Duodenal mucosa (tissue), 2 donors: Measurements from ENCODE around the gene MYLIP.

Experiments used
- H3K27ac ChIP-seq: one replicate; pipeline ENCODE4 v1.7.0; 2013; ENCODE audit warnings: low read depth, low read length
- H3K27me3 ChIP-seq, 2 donors: one replicate each; pipeline ENCODE4 v1.7.0; 2013; ENCODE audit warnings: low read length in 2 of 2, control low read depth in 1 of 2; ENCODE audit not compliant: insufficient read depth in 2 of 2, control insufficient read depth in 1 of 2
- H3K36me3 ChIP-seq, 2 donors: one replicate each; pipeline ENCODE4 v1.7.0; 2013; ENCODE audit warnings: low read length in 2 of 2, control low read depth in 1 of 2; ENCODE audit not compliant: insufficient read depth in 2 of 2, control insufficient read depth in 1 of 2
- H3K4me1 ChIP-seq, 2 donors: one replicate each; pipeline ENCODE4 v1.7.0; 2013; ENCODE audit warnings: low read length in 2 of 2, control low read depth in 1 of 2; ENCODE audit not compliant: insufficient read depth in 2 of 2, control insufficient read depth in 1 of 2
- H3K4me3 ChIP-seq, 2 donors: one replicate each; pipeline ENCODE4 v1.7.0; 2013; ENCODE audit warnings: low read length in 2 of 2, low read depth in 1 of 2
- H3K9ac ChIP-seq, 2 donors: one replicate each; pipeline ENCODE4 v1.7.0; 2013; ENCODE audit warnings: low read length in 2 of 2, low read depth in 1 of 2
- H3K9me3 ChIP-seq, 2 donors: one replicate each; pipeline ENCODE4 v1.7.0; 2013; ENCODE audit warnings: low read length in 2 of 2, control low read depth in 1 of 2; ENCODE audit not compliant: control insufficient read depth in 1 of 2

MYLIP gene

DNA sequence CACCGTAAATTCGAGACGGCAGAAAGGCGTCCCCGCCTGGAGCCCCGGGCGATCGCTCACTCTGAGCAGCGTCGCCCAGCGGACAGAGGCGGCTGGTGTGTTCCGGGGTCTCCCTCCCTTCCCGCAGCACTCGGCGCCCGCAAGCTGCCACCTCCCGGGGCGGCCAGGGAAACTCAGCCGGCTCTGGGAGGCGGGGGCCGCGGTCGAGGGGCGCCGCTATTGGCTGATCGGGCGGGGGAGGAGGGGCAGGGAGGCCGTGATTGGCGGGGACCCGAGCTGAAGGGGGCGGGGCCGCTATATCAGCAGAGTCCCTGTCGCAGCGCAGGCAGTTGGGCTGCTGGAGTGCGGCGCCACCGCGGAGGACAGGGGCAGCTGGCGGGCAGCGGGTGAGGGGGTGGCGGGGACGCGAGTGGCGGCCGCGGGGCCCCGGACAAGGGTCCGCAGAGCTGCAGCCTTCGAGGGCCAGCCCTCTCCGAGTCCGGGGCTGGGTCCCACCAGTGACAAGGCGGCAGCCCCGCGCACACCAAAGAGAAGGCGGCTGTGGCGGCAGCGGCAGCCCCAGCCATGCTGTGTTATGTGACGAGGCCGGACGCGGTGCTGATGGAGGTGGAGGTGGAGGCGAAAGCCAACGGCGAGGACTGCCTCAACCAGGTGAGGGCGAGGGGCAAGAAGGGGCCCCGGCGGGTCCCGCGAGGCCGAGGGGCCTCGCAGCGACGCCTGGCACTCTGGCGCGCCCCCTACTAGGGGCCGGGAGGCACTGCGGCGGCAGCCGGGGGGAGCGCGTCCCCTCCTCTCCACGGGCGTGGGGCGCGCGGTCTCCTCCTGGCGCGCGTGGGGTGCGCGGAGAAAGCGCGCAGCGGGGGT, at the start of gene MYLIP:
Gene MYLIP (plus strand): TSS at position 328 of the 864 bp plus-strand sequence. CDS start 237 bp downstream, at position 565.
- Histone ChIP-seq H3K9me3 (no peaks in the 10 kb centered on the region), H3K9ac (peak within 1 kb of the TSS; percentile 77 to 79), H3K36me3 (peaks cover 0 to 5% of the 10 kb centered on the region in 2 donors), H3K4me3 (peak within 1 kb of the TSS; percentile 73 to 87), H3K27ac (peak within 1 kb of the TSS; percentile 89), H3K4me1 (peaks cover 15 to 30% of the 10 kb centered on the region in 2 donors), H3K27me3 (no peaks in the 10 kb centered on the region)

DNA sequence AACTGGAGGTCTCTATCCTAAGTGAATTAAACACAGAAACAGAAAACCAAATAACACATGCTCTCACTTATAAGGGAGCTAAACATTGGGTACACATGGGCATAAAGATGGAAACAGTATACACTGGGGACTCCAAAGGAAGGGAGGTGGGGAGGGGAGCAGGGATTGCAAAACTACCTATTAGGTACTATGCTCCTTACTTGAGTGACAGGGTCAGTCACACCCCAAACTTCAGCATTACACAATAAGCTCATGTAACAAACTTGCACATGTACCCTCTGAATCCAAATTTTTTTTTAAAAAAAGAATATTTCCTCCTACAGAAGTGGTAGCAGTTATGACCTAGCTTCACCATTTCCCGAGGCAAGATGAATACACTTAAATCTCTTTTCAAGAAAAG, 49.5 kb upstream of the MYLIP start:
- H3K4me3 ChIP-seq, result no peak overlapping the region
- no peaks in the 10 kb centered on the region for H3K9me3 ChIP-seq
- no peaks in the 10 kb centered on the region for H3K27me3 ChIP-seq
- no peak overlapping the region for H3K9ac ChIP-seq
- peaks cover 0 to 4% of the 10 kb centered on the region in 2 donors for H3K4me1 ChIP-seq
- H3K36me3 ChIP-seq, result no peaks in the 10 kb centered on the region
- H3K27ac ChIP-seq, result no peak overlapping the region

DNA sequence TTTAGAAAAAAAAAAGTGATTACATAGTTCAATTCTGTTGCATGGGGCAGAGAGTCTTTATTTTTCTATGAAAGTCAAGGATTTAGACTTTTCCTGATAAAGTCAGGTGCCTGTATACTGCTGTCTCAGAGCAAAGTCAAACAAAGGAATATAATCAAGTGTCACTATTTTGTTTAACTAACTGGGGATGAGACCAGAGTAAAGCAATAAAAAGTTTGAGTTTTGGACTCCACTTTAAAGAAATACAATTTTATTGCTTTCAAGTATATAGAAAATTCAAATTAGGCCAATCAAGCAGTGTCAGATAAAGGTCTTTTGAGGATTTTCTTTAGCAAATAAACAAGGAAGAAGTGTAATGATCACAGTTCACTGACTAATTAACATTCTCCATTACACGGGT, 48.7 kb upstream of the MYLIP start:
- Histone ChIP-seq H3K27me3 (no peaks in the 10 kb centered on the region), H3K27ac (no peak overlapping the region)

DNA sequence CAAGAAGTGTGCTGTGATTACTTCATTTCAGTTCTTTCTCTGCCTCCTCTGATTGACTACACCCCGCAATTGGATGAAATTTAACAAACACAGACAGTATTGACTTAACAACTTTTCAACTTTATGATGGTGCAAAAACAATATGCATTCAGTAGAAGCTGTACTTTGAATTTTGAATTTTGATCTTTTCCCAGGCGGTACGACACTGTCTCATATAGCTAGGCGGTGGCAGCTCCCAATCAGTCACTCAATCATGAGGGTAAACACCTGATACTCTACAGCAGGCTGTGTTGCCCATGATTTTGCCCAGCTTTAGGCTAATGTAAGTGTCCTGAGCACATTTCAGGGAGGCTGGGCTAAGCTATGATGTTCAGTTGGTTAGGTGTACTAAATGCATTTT, 47.6 kb upstream of the MYLIP start:
- Histone ChIP-seq H3K9ac (no peak overlapping the region), H3K4me3 (no peak overlapping the region), H3K4me1 (peaks cover 0 to 4% of the 10 kb centered on the region in 2 donors), H3K27ac (no peak overlapping the region), H3K27me3 (no peaks in the 10 kb centered on the region), H3K9me3 (no peaks in the 10 kb centered on the region), H3K36me3 (no peaks in the 10 kb centered on the region)

More for the DNA sequence above, 48.7 kb upstream of the MYLIP start:
- Histone ChIP-seq H3K9ac (no peak overlapping the region), H3K36me3 (no peaks in the 10 kb centered on the region), H3K9me3 (no peaks in the 10 kb centered on the region), H3K4me1 (peaks cover 0 to 4% of the 10 kb centered on the region in 2 donors), H3K4me3 (no peak overlapping the region)

DNA sequence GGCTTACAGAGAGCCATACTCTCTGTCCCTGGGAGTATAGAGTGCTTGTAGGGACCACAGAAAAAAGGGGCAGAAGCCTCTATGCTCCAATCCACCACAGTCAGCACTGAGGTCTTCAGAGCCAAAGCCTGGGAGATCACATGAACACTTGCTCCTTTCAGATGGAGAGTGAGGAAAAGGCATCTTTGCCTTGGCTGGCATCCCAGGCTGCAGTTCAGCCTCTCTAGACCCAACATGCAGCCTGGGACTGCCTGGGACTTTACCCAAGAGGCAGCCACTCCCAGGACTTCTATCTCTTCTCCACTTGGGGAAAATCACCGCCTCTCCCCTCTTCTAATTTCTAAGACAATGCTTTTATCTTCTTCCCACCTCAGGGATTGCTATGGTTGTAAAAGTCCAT, 46.5 kb upstream of the MYLIP start:
- Histone ChIP-seq H3K4me3 (no peak overlapping the region), H3K9ac (no peak overlapping the region), H3K36me3 (no peaks in the 10 kb centered on the region), H3K9me3 (no peaks in the 10 kb centered on the region), H3K27me3 (no peaks in the 10 kb centered on the region), H3K4me1 (peaks cover 0 to 4% of the 10 kb centered on the region in 2 donors), H3K27ac (no peak overlapping the region)

DNA sequence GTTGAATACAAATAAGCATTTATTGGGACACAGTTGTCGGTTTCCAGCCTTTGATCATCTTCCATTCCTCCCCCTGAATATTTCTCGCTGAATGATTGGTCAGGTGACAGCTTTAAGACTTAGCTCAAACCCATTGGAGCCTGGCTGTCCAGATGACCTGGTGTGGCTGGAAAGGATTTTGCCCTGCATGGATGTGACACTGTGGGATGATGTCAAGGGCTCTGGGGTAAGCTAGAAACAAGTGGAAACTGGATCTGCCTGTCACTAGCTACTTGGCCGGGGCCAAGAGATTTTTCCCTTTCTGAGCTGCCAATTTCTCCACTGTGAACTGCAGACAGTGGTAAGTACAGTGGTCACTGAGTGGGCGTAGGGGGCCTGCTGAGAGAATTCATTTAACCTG, 41.9 kb upstream of the MYLIP start:
- Histone ChIP-seq H3K36me3 (no peaks in the 10 kb centered on the region), H3K4me1 (no peaks in the 10 kb centered on the region), H3K9me3 (no peaks in the 10 kb centered on the region), H3K27ac (no peak overlapping the region), H3K4me3 (no peak overlapping the region), H3K27me3 (no peaks in the 10 kb centered on the region), H3K9ac (no peak overlapping the region)

DNA sequence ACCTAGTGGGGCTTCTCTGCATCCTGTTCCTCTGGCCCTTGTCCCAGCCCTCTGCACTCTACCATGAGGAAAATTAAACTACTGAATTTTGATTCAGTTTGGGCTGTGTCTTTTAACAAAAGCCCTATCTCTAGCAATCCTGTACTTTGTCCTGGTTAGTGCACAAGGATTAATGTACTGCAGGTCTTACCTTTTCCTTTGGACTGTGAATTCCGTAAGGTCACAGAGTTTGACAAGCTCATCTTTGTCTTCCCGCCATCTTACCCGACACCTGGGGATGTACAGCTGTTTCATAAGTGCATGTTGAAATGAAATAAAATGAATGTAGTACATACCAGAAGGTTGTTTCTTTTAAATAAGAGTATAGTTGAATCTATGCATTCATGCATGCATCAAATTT, 41.5 kb upstream of the MYLIP start:
- Histone ChIP-seq H3K9ac (no peak overlapping the region), H3K9me3 (no peaks in the 10 kb centered on the region), H3K4me3 (no peak overlapping the region), H3K27ac (no peak overlapping the region), H3K36me3 (no peaks in the 10 kb centered on the region), H3K4me1 (no peaks in the 10 kb centered on the region), H3K27me3 (no peaks in the 10 kb centered on the region)

DNA sequence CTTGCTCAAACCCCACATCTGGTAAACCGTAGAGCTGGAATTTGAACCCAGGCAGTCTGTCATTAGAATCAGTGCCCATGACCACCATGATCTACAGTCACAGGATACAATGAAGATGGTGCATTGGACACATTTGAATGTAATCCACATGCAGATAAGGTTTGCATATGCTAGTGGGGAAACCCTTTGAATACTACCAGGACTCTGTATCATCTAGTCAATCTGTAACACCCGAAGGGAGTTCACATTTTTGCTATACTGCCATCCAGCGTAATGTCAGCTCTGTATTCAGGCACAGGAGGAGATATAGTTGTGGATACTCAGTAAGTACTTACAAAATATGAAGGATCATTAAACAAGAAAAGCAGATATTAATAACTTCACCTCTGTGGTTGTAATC, 40.5 kb upstream of the MYLIP start:
- Histone ChIP-seq H3K27me3 (no peaks in the 10 kb centered on the region), H3K9me3 (no peaks in the 10 kb centered on the region), H3K36me3 (no peaks in the 10 kb centered on the region), H3K27ac (no peak overlapping the region), H3K9ac (no peak overlapping the region), H3K4me3 (no peak overlapping the region), H3K4me1 (no peaks in the 10 kb centered on the region)

DNA sequence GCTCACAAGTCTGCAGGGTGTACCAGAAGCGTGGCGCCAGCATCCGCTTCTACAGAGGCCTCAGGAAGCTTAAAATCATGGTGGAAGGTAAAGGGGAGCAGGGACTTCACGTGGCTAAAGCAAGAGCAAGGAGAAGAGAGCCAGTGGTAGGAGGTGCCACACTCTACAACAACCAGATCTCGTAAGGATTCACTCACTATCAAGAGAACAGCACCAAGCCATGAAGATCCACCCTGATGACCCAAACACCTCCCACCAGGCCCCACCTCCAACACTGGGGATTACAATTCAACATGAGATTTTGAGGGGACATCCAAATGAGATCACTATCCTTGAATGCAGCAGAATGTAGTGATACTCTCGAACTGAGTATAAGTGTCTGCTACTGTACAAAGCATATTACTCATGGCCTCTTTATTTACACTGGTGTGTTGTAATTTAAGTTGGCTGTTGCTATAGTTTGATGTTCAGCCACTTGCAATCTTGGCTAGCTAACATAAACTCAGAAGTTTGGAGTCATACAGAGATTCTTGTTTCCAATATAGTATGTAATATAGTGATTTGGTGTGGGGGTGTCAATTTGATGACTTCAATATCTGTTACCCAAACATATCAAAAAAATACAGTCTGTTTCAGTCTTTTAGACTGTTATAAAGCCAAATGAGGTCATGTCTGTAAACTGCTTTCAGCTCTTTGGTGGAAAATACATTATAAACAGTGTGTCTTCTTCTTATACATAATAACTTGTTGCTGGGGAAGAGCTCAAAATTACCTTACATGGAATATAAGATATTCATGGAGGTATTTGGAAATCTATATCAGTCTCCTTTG, 39.4 kb upstream of the MYLIP start:
- H3K4me1 ChIP-seq, result no peaks in the 10 kb centered on the region
- H3K27ac ChIP-seq, result no peak overlapping the region
- no peaks in the 10 kb centered on the region for H3K9me3 ChIP-seq
- H3K27me3 ChIP-seq, result no peaks in the 10 kb centered on the region
- H3K9ac ChIP-seq, result no peak overlapping the region
- no peak overlapping the region for H3K4me3 ChIP-seq
- no peaks in the 10 kb centered on the region for H3K36me3 ChIP-seq

DNA sequence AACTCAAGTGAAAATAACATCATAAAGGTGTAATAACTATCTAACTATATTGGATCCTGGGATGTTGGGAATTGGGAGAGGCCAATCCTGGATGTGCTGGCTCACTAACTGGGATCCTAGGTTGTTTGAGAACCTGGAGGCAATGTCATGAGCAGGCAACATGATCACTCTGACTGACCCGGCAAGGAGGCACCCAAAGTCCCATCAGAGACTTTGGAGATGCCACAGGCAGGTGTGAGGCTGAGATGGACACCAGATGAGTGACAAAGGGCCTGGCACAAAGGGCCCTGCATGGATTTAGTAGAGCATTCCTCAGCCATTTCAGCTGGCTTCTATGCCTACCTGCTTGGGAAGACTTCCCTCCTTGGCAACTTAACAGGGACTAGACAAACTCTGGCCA, 38.4 kb upstream of the MYLIP start:
- H3K27me3 ChIP-seq, result no peaks in the 10 kb centered on the region
- H3K4me3 ChIP-seq, result no peak overlapping the region
- no peak overlapping the region for H3K9ac ChIP-seq
- H3K27ac ChIP-seq, result no peak overlapping the region
- no peaks in the 10 kb centered on the region for H3K4me1 ChIP-seq
- no peaks in the 10 kb centered on the region for H3K9me3 ChIP-seq
- H3K36me3 ChIP-seq, result no peaks in the 10 kb centered on the region
